Neural crest cell (in vitro differentiated cells): ENCODE measurements around the gene TLR6. TPM values are rescaled to one million over a fixed set of nuclear protein-coding genes. Genes with fewer than 3 reads are reported as not detected.

Experiments
- DNase-seq: peaks from one replicate; pipeline ENCODE4 v3.0.0; 2021; ENCODE audit warnings: low read depth, mixed read lengths, low spot score
- H3K27ac Mint-ChIP-seq: one replicate; pipeline ENCODE4 v1.8.0; 2021; ENCODE audit warnings: mild to moderate bottlenecking, mixed read lengths; ENCODE audit not compliant: unreplicated experiment
- H3K27me3 Mint-ChIP-seq: 2 replicates; pipeline ENCODE4 v1.8.0; 2021; ENCODE audit warnings: low read depth, mild to moderate bottlenecking, mixed read lengths
- H3K36me3 Mint-ChIP-seq: 2 replicates; pipeline ENCODE4 v1.8.0; 2021; ENCODE audit warnings: low read depth, mild to moderate bottlenecking, mixed read lengths
- H3K4me1 Mint-ChIP-seq: 2 replicates; pipeline ENCODE4 v1.8.0; 2021; ENCODE audit warnings: mixed read lengths
- H3K4me3 Mint-ChIP-seq: one replicate; pipeline ENCODE4 v1.8.0; 2021; ENCODE audit warnings: mild to moderate bottlenecking, mixed read lengths
- H3K9me3 Mint-ChIP-seq: 2 replicates; pipeline ENCODE4 v1.8.0; 2021; ENCODE audit warnings: mixed read lengths
- total RNA-seq: library from RNA; stranded (reverse); gene quantifications from 2 replicates; pipeline ENCODE4 v1.2.1, GENCODE V29; 2021
- TF ChIP-seq, protein P1 (sequence below): fragments of 200-600 bp; sonication (generic); conservative IDR thresholded peaks from 2 replicates; pipeline ENCODE4 v1.5.0; 2021; ENCODE audit warnings: antibody characterized with exemption, mild to moderate bottlenecking

Gene TLR6
- total RNA-seq, 1 donor from 2014 or later = 0.19 TPM

DNA sequence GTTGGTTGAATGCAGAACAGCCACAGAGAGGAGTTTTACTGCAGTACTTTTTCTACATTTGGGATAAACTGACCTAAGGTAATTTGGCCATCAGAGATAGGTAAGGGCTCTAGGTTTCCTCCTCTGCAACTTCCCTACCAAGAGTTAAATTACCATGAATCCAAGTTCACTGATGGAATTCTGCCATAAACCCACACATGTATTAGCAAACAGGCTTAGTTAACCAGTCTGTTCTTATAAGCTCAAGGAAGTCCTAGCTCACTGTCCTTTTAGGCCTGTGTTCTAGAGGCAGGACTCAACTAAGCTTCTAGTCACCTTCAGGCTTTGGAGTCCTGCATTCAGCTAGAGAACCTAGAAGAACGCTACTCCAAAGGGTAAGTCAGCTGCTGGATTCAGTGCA is 15.0 kb upstream of the TLR6 start:
- Mint-ChIP-seq H3K27ac (no peak overlapping the region), H3K36me3 (peaks cover 7% of the 10 kb centered on the region), H3K27me3 (peaks cover 5% of the 10 kb centered on the region), H3K9me3 (peaks cover 9% of the 10 kb centered on the region), H3K4me1 (peaks cover 35% of the 10 kb centered on the region), H3K4me3 (peak overlapping the region; percentile 33)
- DNase-seq = no peak
- TF ChIP-seq, protein P1, sequence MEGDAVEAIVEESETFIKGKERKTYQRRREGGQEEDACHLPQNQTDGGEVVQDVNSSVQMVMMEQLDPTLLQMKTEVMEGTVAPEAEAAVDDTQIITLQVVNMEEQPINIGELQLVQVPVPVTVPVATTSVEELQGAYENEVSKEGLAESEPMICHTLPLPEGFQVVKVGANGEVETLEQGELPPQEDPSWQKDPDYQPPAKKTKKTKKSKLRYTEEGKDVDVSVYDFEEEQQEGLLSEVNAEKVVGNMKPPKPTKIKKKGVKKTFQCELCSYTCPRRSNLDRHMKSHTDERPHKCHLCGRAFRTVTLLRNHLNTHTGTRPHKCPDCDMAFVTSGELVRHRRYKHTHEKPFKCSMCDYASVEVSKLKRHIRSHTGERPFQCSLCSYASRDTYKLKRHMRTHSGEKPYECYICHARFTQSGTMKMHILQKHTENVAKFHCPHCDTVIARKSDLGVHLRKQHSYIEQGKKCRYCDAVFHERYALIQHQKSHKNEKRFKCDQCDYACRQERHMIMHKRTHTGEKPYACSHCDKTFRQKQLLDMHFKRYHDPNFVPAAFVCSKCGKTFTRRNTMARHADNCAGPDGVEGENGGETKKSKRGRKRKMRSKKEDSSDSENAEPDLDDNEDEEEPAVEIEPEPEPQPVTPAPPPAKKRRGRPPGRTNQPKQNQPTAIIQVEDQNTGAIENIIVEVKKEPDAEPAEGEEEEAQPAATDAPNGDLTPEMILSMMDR = no peak

DNA sequence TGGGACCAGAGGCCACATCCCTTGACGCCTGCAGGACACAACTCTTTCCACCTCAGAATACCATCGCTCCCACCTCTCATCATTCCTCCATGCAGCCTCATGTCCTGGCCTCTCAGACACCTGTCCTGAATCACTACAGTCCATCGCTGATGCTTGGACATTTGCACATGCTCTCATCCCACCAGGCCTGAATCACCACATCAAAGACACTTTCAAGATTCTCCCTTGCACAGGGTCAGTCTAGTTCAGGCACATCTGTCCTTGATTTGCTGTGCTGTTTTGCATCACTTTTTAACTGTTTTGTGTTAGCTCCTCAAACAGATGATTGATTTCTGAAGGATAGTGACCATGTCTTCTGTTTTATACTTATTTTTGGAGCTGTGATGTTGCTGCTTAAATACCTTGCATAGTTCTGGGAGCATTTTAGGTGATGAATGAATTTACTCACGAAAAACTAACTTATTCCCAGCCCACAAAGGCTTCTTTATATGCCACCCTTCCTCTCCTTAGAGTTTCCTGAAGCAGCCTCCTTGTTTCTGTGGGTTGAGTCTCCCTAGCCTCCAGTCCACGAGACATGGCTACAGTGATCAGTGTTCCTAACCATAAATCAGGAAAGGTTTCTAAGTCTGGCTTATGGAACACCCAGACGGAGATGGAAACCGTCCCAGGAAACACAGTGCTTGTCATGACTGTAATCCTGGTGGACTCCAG is 13.6 kb upstream of the TLR6 start:
- Mint-ChIP-seq H3K9me3 (peaks cover 3% of the 10 kb centered on the region), H3K4me1 (peaks cover 35% of the 10 kb centered on the region), H3K36me3 (peaks cover under 1% of the 10 kb centered on the region), H3K27me3 (peaks cover 5% of the 10 kb centered on the region), H3K27ac (peak overlapping the region; percentile 67), H3K4me3 (peak overlapping the region; percentile 58)
- TF ChIP-seq, protein P1 = no peak
- DNase-seq = no peak

DNA sequence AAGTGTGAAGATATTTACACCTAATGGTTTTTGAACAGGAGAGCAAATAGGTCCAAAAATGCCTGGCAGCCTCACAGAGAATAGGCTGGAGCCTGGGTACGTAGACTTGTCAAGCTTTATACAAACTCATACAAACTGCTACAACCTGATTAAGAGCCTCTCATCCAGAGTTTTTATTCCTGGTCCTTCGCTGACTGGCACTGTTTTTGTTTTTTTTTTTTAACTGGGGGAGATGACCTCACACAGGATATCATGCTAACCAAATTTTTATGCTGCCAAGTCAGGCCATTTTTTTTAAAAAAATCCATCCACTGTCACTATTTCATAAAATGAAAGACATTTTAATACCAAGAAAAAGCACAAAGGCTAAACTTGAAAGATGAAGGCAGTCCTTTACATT is 12.9 kb upstream of the TLR6 start:
- H3K36me3 Mint-ChIP-seq = no peaks in the 10 kb centered on the region
- DNase-seq = no peak
- peaks cover 35% of the 10 kb centered on the region for H3K4me1 Mint-ChIP-seq
- TF ChIP-seq, protein P1 = no peak
- peaks cover 2% of the 10 kb centered on the region for H3K9me3 Mint-ChIP-seq
- peaks cover 5% of the 10 kb centered on the region for H3K27me3 Mint-ChIP-seq
- H3K27ac Mint-ChIP-seq = no peak overlapping the region
- peak overlapping the region; percentile 86 for H3K4me3 Mint-ChIP-seq

DNA sequence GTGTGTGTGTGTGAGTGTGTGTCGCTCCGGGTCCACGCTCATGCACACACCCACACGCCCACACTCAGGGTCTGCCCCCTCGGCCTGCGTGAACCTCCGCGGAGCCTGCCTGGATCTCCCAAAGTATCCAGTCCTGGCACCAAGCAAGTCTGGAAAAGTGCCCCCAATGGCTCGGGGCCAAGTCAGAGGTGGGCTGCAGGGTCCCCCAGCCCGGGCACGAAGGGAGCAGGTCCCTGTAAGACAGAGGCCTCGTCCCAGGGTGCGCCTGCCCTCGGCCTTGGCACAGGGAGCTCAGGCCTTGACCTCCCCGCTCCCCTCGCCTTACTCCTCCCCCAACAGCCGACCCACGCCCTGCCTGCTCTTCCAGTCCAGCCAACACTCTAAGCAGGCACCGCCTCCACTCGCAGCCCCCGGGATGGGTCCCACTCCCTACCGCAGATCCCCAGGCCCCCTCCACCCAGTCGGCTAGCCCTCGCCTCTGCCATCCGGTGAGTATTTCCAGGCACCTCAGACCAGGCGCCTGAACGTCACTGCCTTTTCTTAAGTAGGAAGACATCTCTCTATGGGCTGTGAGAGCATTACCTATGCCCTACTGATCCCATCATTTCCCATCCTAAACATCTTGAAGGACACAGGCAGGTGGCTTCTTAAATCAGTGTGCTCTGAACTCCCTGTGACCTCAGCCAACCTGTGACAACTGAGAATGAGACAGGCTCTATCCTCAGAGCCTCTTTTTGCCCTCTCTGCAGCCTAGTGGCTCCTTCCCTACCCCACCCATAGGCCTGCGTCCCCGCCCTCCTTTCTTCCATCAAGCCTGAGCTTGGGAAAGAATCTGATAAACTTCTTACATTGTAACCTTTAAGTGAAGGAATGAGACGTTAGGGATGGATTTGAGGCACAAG is 11.7 kb upstream of the TLR6 start:
- TF ChIP-seq, protein P1 = no peak
- Mint-ChIP-seq H3K27ac (no peak overlapping the region), H3K4me1 (peaks cover 30% of the 10 kb centered on the region), H3K27me3 (peaks cover 8% of the 10 kb centered on the region), H3K4me3 (peak overlapping the region; percentile 86), H3K36me3 (no peaks in the 10 kb centered on the region), H3K9me3 (no peaks in the 10 kb centered on the region)
- peak; percentile 6 for DNase-seq

DNA sequence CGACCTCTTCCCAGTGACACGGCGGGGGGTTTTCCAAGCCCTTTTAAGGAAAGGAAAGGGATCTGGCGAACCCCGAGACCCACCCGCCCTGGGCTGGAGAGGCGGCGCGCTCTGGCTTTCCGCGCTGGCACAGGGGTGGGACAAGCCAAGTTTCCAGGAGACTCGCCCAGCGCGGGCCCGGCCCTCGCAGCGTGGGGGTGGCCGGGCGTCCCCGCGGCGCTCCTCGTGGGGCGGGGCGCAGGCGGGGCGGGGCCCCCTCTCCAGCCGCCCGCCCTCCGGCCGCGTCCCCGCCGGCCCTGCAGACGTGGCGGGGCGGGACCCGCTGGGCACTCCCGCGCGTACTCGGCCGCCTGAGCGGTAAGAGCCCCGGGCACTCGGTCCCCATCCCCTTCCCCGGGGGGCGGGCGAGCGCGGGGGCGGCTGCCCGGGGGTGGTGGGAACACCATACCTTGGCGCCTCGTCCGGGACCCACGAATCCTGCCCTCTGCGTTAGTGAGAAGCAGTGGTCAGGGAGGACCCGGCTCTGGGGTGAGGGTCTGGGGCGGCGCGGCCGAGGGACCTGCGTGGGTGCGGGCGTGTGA is 11.0 kb upstream of the TLR6 start, which contains the start of gene FAM114A1:
Gene FAM114A1 (plus strand): TSS at position 329 of the 581 bp plus-strand sequence. CDS start 10,273 bp downstream, outside the sequence.
- peaks cover 28% of the 10 kb centered on the region for H3K4me1 Mint-ChIP-seq
- no peaks in the 10 kb centered on the region for H3K36me3 Mint-ChIP-seq
- peak within 1 kb of the TSS; percentile 15 for H3K27ac Mint-ChIP-seq
- H3K9me3 Mint-ChIP-seq = no peaks in the 10 kb centered on the region
- H3K4me3 Mint-ChIP-seq = peak within 1 kb of the TSS; percentile 86
- TF ChIP-seq, protein P1 = no peak
- H3K27me3 Mint-ChIP-seq = peaks cover 8% of the 10 kb centered on the region
- peak; percentile 38 for DNase-seq
